H1 (cell line): ENCODE results near the gene CDK5R2. TPM values are rescaled to one million over a fixed set of nuclear protein-coding genes. Genes with fewer than 3 reads are reported as not detected.

ENCODE experiments used
- CTCF ChIA-PET: fragments of 300-600 bp; sonication (Branson Sonifier 250); formaldehyde crosslinking; loops from one replicate; lab custom pipeline; 2021; ENCODE audit not compliant: partially characterized antibody; lab: Charles Lee
- POLR2A ChIA-PET: fragments of 300-600 bp; sonication (Branson Sonifier 250); formaldehyde crosslinking; loops from one replicate; lab custom pipeline; 2021; ENCODE audit warnings: inconsistent platforms; ENCODE audit not compliant: partially characterized antibody; lab: Charles Lee
- DNase-seq, 2 experiments: peaks; one replicate each; pipeline versions ENCODE4 v3.0.0 to v3.0.0-alpha.2; 2010 to 2022; ENCODE audit warnings: low spot score in 2 of 2, low read depth in 1 of 2, mixed read lengths in 1 of 2
- FAIRE-seq: peaks from 2 replicates; lab custom pipeline; 2011; peaks lifted over from hg19 to GRCh38; lab: Jason Lieb, UNC
- H2AFZ ChIP-seq: 2 replicates; pipeline ENCODE4 v1.8.1; 2012; ENCODE audit warnings: low read length, inconsistent platforms
- H2AK5ac ChIP-seq: 2 replicates; pipeline ENCODE4 v1.6.1; 2013; ENCODE audit warnings: low read depth, low read length
- H2BK120ac ChIP-seq: replicated peaks from 2 replicates; pipeline ENCODE3; 2013; ENCODE audit warnings: low read depth, low read length, inconsistent platforms
- H2BK12ac ChIP-seq: 2 replicates; pipeline ENCODE4 v1.6.1; 2013; ENCODE audit warnings: low read depth, low read length
- H2BK15ac ChIP-seq: 2 replicates; pipeline ENCODE4 v1.6.1; 2013; ENCODE audit warnings: low read length
- H2BK20ac ChIP-seq: 2 replicates; pipeline ENCODE4 v1.6.1; 2013; ENCODE audit warnings: low read length
- H2BK5ac ChIP-seq: 2 replicates; pipeline ENCODE4 v1.6.1; 2013; ENCODE audit warnings: low read depth, low read length
- H3K14ac ChIP-seq: 2 replicates; pipeline ENCODE4 v1.6.1; 2013; ENCODE audit warnings: inconsistent platforms; ENCODE audit not compliant: insufficient read length
- H3K18ac ChIP-seq: 2 replicates; pipeline ENCODE4 v1.6.1; 2013; ENCODE audit warnings: low read length; ENCODE audit errors: extremely low read depth
- H3K23ac ChIP-seq: 2 replicates; pipeline ENCODE4 v1.6.1; 2013; ENCODE audit warnings: inconsistent platforms; ENCODE audit not compliant: insufficient read length
- H3K23me2 ChIP-seq: 2 replicates; pipeline ENCODE4 v1.6.1; 2013; ENCODE audit warnings: low read depth, low read length
- H3K27ac ChIP-seq: 2 replicates; pipeline ENCODE4 v1.6.1; 2011; ENCODE audit warnings: low read depth, low read length, inconsistent platforms
- H3K27me3 ChIP-seq, 4 experiments: replicated peaks in 1 of 4; 1 replicate in 1 of 4; 2 replicates in 3 of 4; pipeline versions ENCODE4 v1.6.1 to v1.8.1; 2011 to 2013; ENCODE audit warnings: low read length in 3 of 4, mild to moderate bottlenecking in 3 of 4, inconsistent platforms in 2 of 4, mixed read lengths in 2 of 4, moderate library complexity in 1 of 4; ENCODE audit not compliant: control insufficient read depth in 3 of 4, insufficient read depth in 3 of 4; ENCODE audit errors: extremely low read depth in 1 of 4
- H3K36me3 ChIP-seq, 4 experiments: 2 replicates each; pipeline versions ENCODE4 v1.6.1 to v1.8.1; 2011 to 2013; ENCODE audit warnings: mild to moderate bottlenecking in 4 of 4, low read length in 3 of 4, moderate library complexity in 2 of 4, control low read depth in 1 of 4, inconsistent platforms in 1 of 4; ENCODE audit not compliant: insufficient read depth in 4 of 4, control insufficient read depth in 2 of 4
- H3K4ac ChIP-seq: replicated peaks from 2 replicates; pipeline ENCODE3; 2013; ENCODE audit warnings: low read length, low read depth, mixed read lengths, inconsistent platforms; ENCODE audit not compliant: insufficient read length
- H3K4me1 ChIP-seq, 4 experiments: replicated peaks in 1 of 4; 1 replicate in 1 of 4; 2 replicates in 3 of 4; pipeline versions ENCODE4 v1.6.1 to v1.8.1; 2011 to 2013; ENCODE audit warnings: low read length in 3 of 4, inconsistent platforms in 2 of 4, mixed read lengths in 1 of 4; ENCODE audit not compliant: insufficient read depth in 4 of 4, control insufficient read depth in 3 of 4
- H3K4me2 ChIP-seq, 2 experiments: 2 replicates each; pipeline versions ENCODE4 v1.6.1 to v1.8.1; 2011 to 2013; ENCODE audit warnings: low read depth in 2 of 2, low read length in 2 of 2, control low read depth in 1 of 2, inconsistent platforms in 1 of 2, mild to moderate bottlenecking in 1 of 2; ENCODE audit not compliant: insufficient read depth in 1 of 2
- H3K4me3 ChIP-seq, 4 experiments: fragments of 200-600, 300-600 bp in 1 of 4; sonication (generic), shearing (Covaris generic), sonication (Bioruptor Twin) in 1 of 4; 2 replicates each; pipeline versions ENCODE4 v1.5.1 to v1.8.1; 2011 to 2016; ENCODE audit warnings: low read length in 4 of 4, low read depth in 3 of 4, control low read depth in 2 of 4, inconsistent platforms in 2 of 4, mild to moderate bottlenecking in 2 of 4, mixed read lengths in 1 of 4, moderate library complexity in 1 of 4; ENCODE audit not compliant: insufficient read depth in 2 of 4; ENCODE audit errors: extremely low read depth in 1 of 4
- H3K56ac ChIP-seq: replicated peaks from 2 replicates; pipeline ENCODE3; 2013; ENCODE audit warnings: low read depth, mild to moderate bottlenecking, mixed read lengths, low read length, inconsistent platforms; ENCODE audit not compliant: insufficient read length
- H3K79me1 ChIP-seq: 2 replicates; pipeline ENCODE4 v1.6.1; 2013; ENCODE audit warnings: low read depth, low read length, control low read depth
- H3K79me2 ChIP-seq, 2 experiments: 2 replicates each; pipeline versions ENCODE4 v1.6.1 to v1.8.1; 2012 to 2013; ENCODE audit warnings: low read length in 2 of 2, mild to moderate bottlenecking in 2 of 2, inconsistent platforms in 1 of 2; ENCODE audit not compliant: insufficient read depth in 2 of 2, control insufficient read depth in 1 of 2
- H3K9ac ChIP-seq, 4 experiments: replicated peaks in 1 of 4; 1 replicate in 1 of 4; 2 replicates in 3 of 4; pipeline versions ENCODE4 v1.6.1 to v1.8.1; 2011 to 2013; ENCODE audit warnings: low read depth in 3 of 4, low read length in 3 of 4, control low read depth in 2 of 4, mild to moderate bottlenecking in 2 of 4, moderate library complexity in 2 of 4, inconsistent platforms in 1 of 4; ENCODE audit errors: extremely low read depth in 1 of 4
- H3K9me3 ChIP-seq, 2 experiments: 2 replicates each; pipeline versions ENCODE4 v1.6.1 to v1.8.1; 2012 to 2013; ENCODE audit warnings: mild to moderate bottlenecking in 2 of 2, moderate library complexity in 2 of 2, control low read depth in 1 of 2, inconsistent platforms in 1 of 2, low read depth in 1 of 2, low read length in 1 of 2, mixed read lengths in 1 of 2; ENCODE audit not compliant: insufficient read depth in 2 of 2
- H4K20me1 ChIP-seq, 2 experiments: replicated peaks in 1 of 2; 2 replicates each; pipeline versions ENCODE3 to v1.8.1; 2011 to 2013; ENCODE audit warnings: inconsistent platforms in 2 of 2, low read length in 2 of 2, mild to moderate bottlenecking in 1 of 2; ENCODE audit not compliant: insufficient read depth in 2 of 2, control insufficient read depth in 1 of 2
- H4K5ac ChIP-seq: 2 replicates; pipeline ENCODE4 v1.6.1; 2013; ENCODE audit warnings: low read length, low read depth, mixed read lengths, inconsistent platforms; ENCODE audit not compliant: insufficient read length
- H4K8ac ChIP-seq: 2 replicates; pipeline ENCODE4 v1.8.0; 2013; ENCODE audit warnings: mild to moderate bottlenecking, moderate library complexity, low read length, inconsistent platforms; ENCODE audit not compliant: insufficient read depth; ENCODE audit errors: extremely low read depth
- H4K91ac ChIP-seq: replicated peaks from 2 replicates; pipeline ENCODE3; 2013; ENCODE audit warnings: low read length, mixed read lengths, inconsistent platforms; ENCODE audit not compliant: insufficient read length
- CTBP2 ChIP-seq: IDR thresholded peaks from 2 replicates; pipeline ENCODE4 v1.7.0; 2011; ENCODE audit warnings: borderline replicate concordance, mild to moderate bottlenecking, moderate library complexity, mixed read lengths, low read length; ENCODE audit not compliant: insufficient read depth, insufficient read length
- CTCF ChIP-seq, 3 experiments: IDR thresholded peaks; 1 replicate in 2 of 3; 2 replicates in 1 of 3; pipeline versions ENCODE4 v1.5.1 to v1.6.1; 2011; ENCODE audit warnings: low read length in 3 of 3, mild to moderate bottlenecking in 3 of 3, inconsistent platforms in 2 of 3, low read depth in 1 of 3, moderate library complexity in 1 of 3; ENCODE audit not compliant: insufficient read depth in 1 of 3; ENCODE audit errors: control extremely low read depth in 1 of 3
- EZH2 ChIP-seq: fragments of 200-600 bp; sonication (generic); IDR thresholded peaks from 2 replicates; pipeline ENCODE4 v1.7.1; 2012; ENCODE audit warnings: low read depth, mild to moderate bottlenecking, moderate library complexity, low read length, inconsistent platforms; ENCODE audit not compliant: severe bottlenecking
- HDAC6 ChIP-seq: IDR thresholded peaks from one replicate; pipeline ENCODE4 v1.7.1; 2012; ENCODE audit warnings: low read depth, mild to moderate bottlenecking, inconsistent platforms, low read length, moderate library complexity
- KDM1A ChIP-seq: fragments of 200-600, 300-600 bp; sonication (generic); IDR thresholded peaks from 2 replicates; pipeline ENCODE4 v1.7.1; 2016; ENCODE audit warnings: mild to moderate bottlenecking, low read length, borderline replicate concordance
- NRF1 ChIP-seq: IDR thresholded peaks from 2 replicates; pipeline ENCODE4 v1.6.1; 2011; ENCODE audit warnings: mild to moderate bottlenecking, low read depth, low read length, improper control_type of control experiment
- RNF2 ChIP-seq: fragments of 200-900, 300-1000 bp; sonication (generic); IDR thresholded peaks from 2 replicates; pipeline ENCODE4 v1.7.1; 2016; ENCODE audit warnings: borderline replicate concordance, low read depth, mild to moderate bottlenecking, antibody characterized with exemption, low read length; ENCODE audit not compliant: poor library complexity, severe bottlenecking; ENCODE audit errors: missing control alignments
- SP4 ChIP-seq: IDR thresholded peaks from 2 replicates; pipeline ENCODE4 v1.6.1; 2012; ENCODE audit warnings: low read length, inconsistent platforms
- SUZ12 ChIP-seq: fragments of 200-600 bp; sonication (generic); IDR thresholded peaks from 2 replicates; pipeline ENCODE4 v1.6.1; 2012; ENCODE audit warnings: mild to moderate bottlenecking, inconsistent platforms, low read length, moderate library complexity, mixed read lengths
- WGBS, 2 experiments: shearing (Covaris generic) in 1 of 2; methylation state at CpG; one replicate each; pipeline versions ENCODE4 v1.1.6 to v1.1.7; 2013 to 2015; ENCODE audit warnings: low lambda C conversion rate in 2 of 2, mixed read lengths in 2 of 2, inconsistent platforms in 1 of 2, low coverage in 1 of 2, missing lambda C conversion rate in 1 of 2; ENCODE audit not compliant: insufficient replicate concordance in 2 of 2, insufficient coverage in 1 of 2, insufficient read length in 1 of 2; ENCODE audit errors: extremely low coverage in 1 of 2, missing lambda C conversion rate in 1 of 2; 5-methylcytosine and 5-hydroxymethylcytosine counted together
- polyA plus RNA-seq, 7 experiments: library from polyadenylated mRNA; depleted of rRNA in 3 of 7; stranded (reverse) in 5 of 7; unstranded in 2 of 7; fragments of >200 nt in 5 of 7; fragments of 200-250 nt in 2 of 7; gene quantifications; 1 replicate in 5 of 7; 2 replicates in 1 of 7; 4 replicates in 1 of 7; pipeline versions ENCODE4 v1.2.1 to v1.2.3, GENCODE V29; 2011 to 2013; ENCODE audit warnings: missing spikeins in 2 of 7, mixed read lengths in 2 of 7
- total RNA-seq: library from RNA; stranded (reverse); fragmentation: NEBNext Ultra II Directional; extraction: Animal tissue kit (Norgen Biotek cat#: 25700); gene quantifications from 2 replicates; pipeline ENCODE4 v1.2.1, GENCODE V29; 2021

CDK5R2 gene
- total and polyA plus RNA-seq, 2 of the 8 experiments (the other 6 are each of a cell fraction or from before 2014, with no cell fraction given), result 0.14 TPM; not detected in 1

DNA sequence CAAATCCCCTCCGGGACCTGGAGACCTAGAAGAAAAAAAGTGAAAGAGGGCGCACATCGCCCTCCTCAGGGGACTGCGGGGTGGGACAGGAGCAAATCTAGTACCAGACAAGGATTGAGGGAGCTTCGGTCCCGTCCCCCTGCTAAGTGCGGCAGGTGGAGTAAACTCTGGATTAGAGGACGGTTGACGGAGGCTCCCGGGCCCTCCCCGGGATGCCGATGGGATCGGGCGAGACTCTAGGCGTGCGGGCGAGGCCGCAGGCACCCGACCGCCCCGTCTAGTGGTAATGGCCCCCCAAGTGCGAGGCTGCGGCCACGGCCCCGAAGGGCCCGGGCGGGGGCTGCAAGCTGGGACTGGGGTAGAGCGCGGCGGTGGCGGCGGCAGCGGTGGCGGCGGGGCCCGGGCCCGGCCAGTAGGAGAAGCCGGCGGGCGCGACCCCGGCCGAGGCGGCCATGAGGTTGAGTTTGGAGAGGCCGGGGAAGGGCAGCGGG lies 22.0 kb downstream of the CDK5R2 start:
- WGBS, 2 experiments, result 6% methylated on average over 17 of the region's 46 CpGs; no CpG with 5 or more reads in 1 of the 2 experiments
- no peak overlapping the region for H2BK120ac ChIP-seq
- H4K91ac ChIP-seq, result no peak overlapping the region
- no peak overlapping the region for H4K5ac ChIP-seq
- H3K79me2 ChIP-seq, result no peaks in the 10 kb centered on the region
- ChIA-PET CTCF (interaction anchor here (1.0 to 13.0 kb wide), 31 partner anchors 14 to 173 kb away, joined by 3 to 284 read pairs (median 7); partner anchors contain the start of genes CRYBA2 and WNT10A), POLR2A (interaction anchor here (0.8 to 3.1 kb wide), 6 partner anchors 13 to 157 kb away, joined by 3 to 9 read pairs (median 7); partner anchors contain the start of genes CDK5R2 and CRYBA2)
- peaks cover 11 to 26% of the 10 kb centered on the region in 2 experiments for H4K20me1 ChIP-seq
- no peak overlapping the region for H4K8ac ChIP-seq
- H3K56ac ChIP-seq, result no peak overlapping the region
- peak overlapping the region in 1 of 4 experiments; percentile 49; a peak in 6 of 8 replicates for H3K4me3 ChIP-seq
- H3K23ac ChIP-seq, result no peak overlapping the region
- peaks cover 0 to 7% (median 0%) of the 10 kb centered on the region in 4 experiments; a peak in 1 of 8 replicates for H3K36me3 ChIP-seq
- FAIRE-seq (no peak), DNase-seq (peak in 1 of 2 experiments; percentile 68)
- H3K9me3 ChIP-seq, result no peaks in the 10 kb centered on the region
- H3K79me1 ChIP-seq, result no peaks in the 10 kb centered on the region
- H2AFZ ChIP-seq, result no peak overlapping the region
- no peak overlapping the region for H3K9ac ChIP-seq
- no peak overlapping the region for H3K4ac ChIP-seq
- no peak overlapping the region for H3K27ac ChIP-seq
- peak overlapping the region; percentile 11 to 52 for H3K4me2 ChIP-seq
- H2BK5ac ChIP-seq, result no peak overlapping the region
- H2BK12ac ChIP-seq, result 0 out of 2 replicates have a peak overlapping the region, but pooled peaks have one; percentile 7
- no peak overlapping the region for H2BK15ac ChIP-seq
- H3K27me3 ChIP-seq, result peaks cover 68 to 94% (median 87%) of the 10 kb centered on the region in 4 experiments
- no peak overlapping the region for H3K18ac ChIP-seq
- no peak overlapping the region for H2BK20ac ChIP-seq
- no peak overlapping the region for H2AK5ac ChIP-seq
- H3K23me2 ChIP-seq, result peaks cover 6% of the 10 kb centered on the region; the same call in 1 of the 2 replicates
- no peak overlapping the region for H3K14ac ChIP-seq
- H3K4me1 ChIP-seq, result peaks cover 0 to 25% (median 19%) of the 10 kb centered on the region in 4 experiments; a peak in 6 of 7 replicates
- TF ChIP-seq KDM1A (no peak), CTCF (IDR thresholded peaks at IDR 0.05; ENCODE audit: control extremely low read depth in 1 of 3, insufficient read depth in 1 of 3, low read depth in 1 of 3, low read length in 3 of 3) (peak in 2 of 3 experiments; percentile 33 to 39; a peak in 2 of 4 replicates), SUZ12 (peak; percentile 90), EZH2 (peak; percentile 94), HDAC6 (no peak), CTBP2 (no peak), SP4 (no peak), NRF1 (no peak), RNF2 (peak; percentile 70)
